GM19238 (cell line): ENCODE results near the gene UNC13C.

ENCODE experiments used
- DNase-seq: peaks from one replicate; pipeline ENCODE4 v3.0.0; 2011; ENCODE audit warnings: low spot score; ENCODE audit not compliant: insufficient read length

Gene UNC13C

GRCh38 chr15:54560417-54560816, 582.2 kb downstream of the UNC13C start:
- no peak for DNase-seq

- no peak for DNase-seq
These were observed 585.9 kb downstream of the UNC13C start for GRCh38 chr15:54564166-54564565.

- DNase-seq = no peak
These were observed 588.4 kb downstream of the UNC13C start for GRCh38 chr15:54566654-54567053.

- no peak for DNase-seq
These were observed 589.3 kb downstream of the UNC13C start for GRCh38 chr15:54567408-54568035.

- DNase-seq = no peak
These were observed 590.1 kb downstream of the UNC13C start for GRCh38 chr15:54568381-54568780.

GRCh38 chr15:54571576-54571975, 593.3 kb downstream of the UNC13C start:
- no peak for DNase-seq

- DNase-seq = no peak
These were observed 597.3 kb downstream of the UNC13C start for GRCh38 chr15:54575586-54575985.

- no peak for DNase-seq
These were observed 598.2 kb downstream of the UNC13C start for GRCh38 chr15:54576298-54576935.

- DNase-seq = no peak
These were observed 599.4 kb downstream of the UNC13C start for GRCh38 chr15:54577476-54578250.

GRCh38 chr15:54579855-54580254, 601.6 kb downstream of the UNC13C start:
- DNase-seq = no peak

GRCh38 chr15:54580643-54581042, 602.4 kb downstream of the UNC13C start:
- no peak for DNase-seq

GRCh38 chr15:54582863-54583643, 604.8 kb downstream of the UNC13C start:
- DNase-seq = no peak

GRCh38 chr15:54585063-54585462, 606.8 kb downstream of the UNC13C start:
- no peak for DNase-seq

- DNase-seq = no peak
These were observed 615.9 kb downstream of the UNC13C start for GRCh38 chr15:54594115-54594514.

- no peak for DNase-seq
These were observed 621.1 kb downstream of the UNC13C start for GRCh38 chr15:54599386-54599785.

- DNase-seq = no peak
These were observed 626.8 kb downstream of the UNC13C start for GRCh38 chr15:54605043-54605442.

- DNase-seq = no peak
These were observed 627.3 kb downstream of the UNC13C start for GRCh38 chr15:54605556-54605955.

GRCh38 chr15:54608876-54609835, 630.9 kb downstream of the UNC13C start:
- DNase-seq = no peak

GRCh38 chr15:54618120-54618519, 639.9 kb downstream of the UNC13C start:
- no peak for DNase-seq

- no peak for DNase-seq
These were observed 640.9 kb downstream of the UNC13C start for GRCh38 chr15:54619180-54619579.

- no peak for DNase-seq
These were observed 642.7 kb downstream of the UNC13C start for GRCh38 chr15:54620916-54621315.
